ENCODE measurements around the gene MACROH2A2.

DNA sequence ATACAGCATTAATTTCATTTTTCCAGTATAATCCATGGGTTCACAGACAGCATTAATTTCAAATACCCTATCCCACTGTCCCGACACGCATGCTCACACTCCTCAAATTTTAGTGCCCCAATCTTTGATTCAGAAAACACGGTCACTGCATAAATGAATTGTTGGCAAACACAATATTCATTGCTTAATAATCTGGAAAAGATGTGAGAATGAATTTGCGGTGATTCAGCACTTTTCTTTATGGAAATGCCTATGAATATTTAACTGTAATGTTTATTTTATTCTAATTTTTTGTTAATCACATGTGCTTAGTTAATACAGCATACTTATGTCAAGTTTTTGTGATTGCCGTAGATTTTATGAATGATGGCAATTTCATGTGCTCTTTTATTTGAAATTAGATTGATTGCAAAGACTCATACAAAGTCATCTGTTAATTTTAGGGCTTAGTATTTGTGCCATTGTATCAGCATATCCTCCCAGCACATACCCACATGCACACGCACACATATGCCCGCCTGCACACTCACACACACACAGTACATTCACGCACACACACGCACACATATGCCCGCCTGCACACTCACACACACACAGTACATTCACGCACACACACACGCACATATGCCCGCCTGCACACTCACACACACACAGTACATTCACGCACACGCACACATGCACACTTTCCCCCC is 35.1 kb downstream of the MACROH2A2 start:
- no peak for TF ChIP-seq POLR2AphosphoS5 (IDR thresholded peaks at IDR 0.05)
- TF ChIP-seq, protein P1, sequence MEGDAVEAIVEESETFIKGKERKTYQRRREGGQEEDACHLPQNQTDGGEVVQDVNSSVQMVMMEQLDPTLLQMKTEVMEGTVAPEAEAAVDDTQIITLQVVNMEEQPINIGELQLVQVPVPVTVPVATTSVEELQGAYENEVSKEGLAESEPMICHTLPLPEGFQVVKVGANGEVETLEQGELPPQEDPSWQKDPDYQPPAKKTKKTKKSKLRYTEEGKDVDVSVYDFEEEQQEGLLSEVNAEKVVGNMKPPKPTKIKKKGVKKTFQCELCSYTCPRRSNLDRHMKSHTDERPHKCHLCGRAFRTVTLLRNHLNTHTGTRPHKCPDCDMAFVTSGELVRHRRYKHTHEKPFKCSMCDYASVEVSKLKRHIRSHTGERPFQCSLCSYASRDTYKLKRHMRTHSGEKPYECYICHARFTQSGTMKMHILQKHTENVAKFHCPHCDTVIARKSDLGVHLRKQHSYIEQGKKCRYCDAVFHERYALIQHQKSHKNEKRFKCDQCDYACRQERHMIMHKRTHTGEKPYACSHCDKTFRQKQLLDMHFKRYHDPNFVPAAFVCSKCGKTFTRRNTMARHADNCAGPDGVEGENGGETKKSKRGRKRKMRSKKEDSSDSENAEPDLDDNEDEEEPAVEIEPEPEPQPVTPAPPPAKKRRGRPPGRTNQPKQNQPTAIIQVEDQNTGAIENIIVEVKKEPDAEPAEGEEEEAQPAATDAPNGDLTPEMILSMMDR (IDR thresholded peaks at IDR 0.05) = no peak
- no peak for TF ChIP-seq POLR2A (IDR thresholded peaks at IDR 0.05)
